GM10266 (cell line): ENCODE data around the gene FHIT.

Source experiments
- DNase-seq: peaks from one replicate; pipeline ENCODE4 v3.0.0; 2012; ENCODE audit errors: extremely low spot score
- TF ChIP-seq, protein P1 (sequence below): IDR thresholded peaks from 2 replicates; pipeline ENCODE4 v1.5.1; 2012; ENCODE audit warnings: mild to moderate bottlenecking, low read depth; ENCODE audit not compliant: control insufficient read depth, insufficient read depth; ENCODE audit errors: missing control alignments

Gene FHIT

DNA sequence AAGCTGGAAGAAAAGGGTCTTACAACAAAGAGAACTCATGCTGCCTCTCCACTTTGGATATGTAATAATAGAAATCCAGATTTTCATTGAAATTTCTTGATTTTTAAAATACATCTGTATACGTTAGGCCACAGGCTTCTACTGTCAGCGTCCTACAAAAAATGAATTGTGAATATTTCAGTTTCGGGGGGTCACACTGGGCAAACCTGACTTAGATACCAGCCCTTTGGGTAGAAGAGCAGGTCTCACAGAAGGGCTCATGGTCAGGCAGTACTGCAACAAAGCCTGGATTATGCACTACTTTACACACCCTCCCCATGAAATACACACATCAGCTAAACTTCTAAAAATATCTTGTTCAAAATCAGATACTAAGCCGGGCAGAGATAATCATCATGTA lies 294.5 kb downstream of the FHIT start:
- DNase-seq = no peak
- TF ChIP-seq, protein P1, sequence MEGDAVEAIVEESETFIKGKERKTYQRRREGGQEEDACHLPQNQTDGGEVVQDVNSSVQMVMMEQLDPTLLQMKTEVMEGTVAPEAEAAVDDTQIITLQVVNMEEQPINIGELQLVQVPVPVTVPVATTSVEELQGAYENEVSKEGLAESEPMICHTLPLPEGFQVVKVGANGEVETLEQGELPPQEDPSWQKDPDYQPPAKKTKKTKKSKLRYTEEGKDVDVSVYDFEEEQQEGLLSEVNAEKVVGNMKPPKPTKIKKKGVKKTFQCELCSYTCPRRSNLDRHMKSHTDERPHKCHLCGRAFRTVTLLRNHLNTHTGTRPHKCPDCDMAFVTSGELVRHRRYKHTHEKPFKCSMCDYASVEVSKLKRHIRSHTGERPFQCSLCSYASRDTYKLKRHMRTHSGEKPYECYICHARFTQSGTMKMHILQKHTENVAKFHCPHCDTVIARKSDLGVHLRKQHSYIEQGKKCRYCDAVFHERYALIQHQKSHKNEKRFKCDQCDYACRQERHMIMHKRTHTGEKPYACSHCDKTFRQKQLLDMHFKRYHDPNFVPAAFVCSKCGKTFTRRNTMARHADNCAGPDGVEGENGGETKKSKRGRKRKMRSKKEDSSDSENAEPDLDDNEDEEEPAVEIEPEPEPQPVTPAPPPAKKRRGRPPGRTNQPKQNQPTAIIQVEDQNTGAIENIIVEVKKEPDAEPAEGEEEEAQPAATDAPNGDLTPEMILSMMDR = no peak

DNA sequence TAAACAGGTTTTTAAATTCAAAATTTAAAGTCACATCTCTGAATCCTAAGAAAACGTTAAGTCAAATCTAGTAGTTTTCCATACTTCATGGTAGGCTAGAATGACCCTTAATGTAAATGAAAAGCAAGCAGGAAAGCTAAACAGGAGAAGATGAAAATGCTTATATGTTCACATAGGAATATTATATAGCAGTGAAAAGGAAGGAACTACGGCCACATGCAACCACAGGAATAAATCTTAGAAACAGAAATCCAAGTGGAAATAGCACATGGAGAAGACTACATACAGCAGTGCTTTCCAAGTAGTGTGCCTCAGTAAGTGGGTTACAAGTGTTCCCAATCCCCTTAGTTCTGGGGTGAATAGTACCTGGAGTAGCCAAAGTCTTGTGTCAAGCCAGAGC lies 296.2 kb downstream of the FHIT start:
- TF ChIP-seq, protein P1 = no peak
- DNase-seq = no peak

DNA sequence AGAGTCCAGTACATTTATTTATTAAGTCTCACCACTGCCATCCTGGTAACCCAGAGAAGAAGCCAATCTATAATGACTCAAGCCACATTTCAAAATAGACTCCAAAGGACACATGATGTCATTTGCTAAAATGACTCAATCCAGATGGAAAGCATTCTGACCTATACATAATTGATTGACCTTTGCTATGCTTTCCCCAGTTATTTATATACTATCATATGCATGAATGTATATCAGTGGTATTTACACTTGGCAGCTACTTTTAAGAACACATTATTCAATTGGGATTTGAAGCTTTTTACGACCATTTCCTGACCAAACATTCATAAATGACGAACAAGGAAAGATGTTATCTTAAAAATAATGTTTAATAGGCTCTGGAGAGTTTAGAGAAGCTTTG lies 297.2 kb downstream of the FHIT start:
- no peak for DNase-seq

DNA sequence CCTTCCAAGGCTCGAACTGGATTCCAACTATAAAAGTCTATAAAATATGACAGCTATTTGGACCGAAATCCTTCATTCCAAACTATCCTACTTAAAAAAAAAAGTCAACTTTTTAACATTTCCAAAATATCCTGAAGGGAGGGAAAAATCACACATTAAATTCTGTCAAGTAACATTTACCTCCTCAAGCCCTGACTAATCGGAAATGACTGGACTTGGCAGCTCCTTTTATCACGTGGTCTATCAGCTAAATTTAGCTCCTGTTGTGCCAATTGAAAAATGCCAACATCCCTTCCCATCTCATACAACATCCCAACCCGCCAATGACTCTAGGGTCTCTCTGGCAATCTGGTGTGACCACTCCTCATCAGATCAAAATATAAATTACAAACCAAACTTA lies 297.9 kb downstream of the FHIT start:
- DNase-seq = no peak
- TF ChIP-seq, protein P1 = no peak

More for the DNA sequence above, 297.2 kb downstream of the FHIT start:
- TF ChIP-seq, protein P1 = no peak

DNA sequence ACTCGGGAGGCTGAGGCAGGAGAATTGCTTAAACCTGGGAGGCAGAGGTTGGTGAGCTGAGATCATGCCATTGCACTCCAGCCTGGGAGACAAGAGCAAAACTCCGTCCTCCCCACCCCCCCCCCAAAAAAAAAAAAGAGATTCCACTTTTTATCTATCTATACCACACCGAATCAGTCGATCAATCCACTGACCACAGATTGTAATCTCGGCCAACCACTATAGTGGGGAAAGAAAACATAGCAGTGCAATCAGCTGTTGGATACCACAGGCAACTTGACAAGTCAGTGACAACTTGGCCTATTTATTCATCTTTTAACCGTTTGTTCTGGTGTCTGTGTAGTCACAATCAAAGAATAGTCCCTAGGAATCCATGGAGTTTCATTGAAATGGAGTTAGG lies 299.2 kb downstream of the FHIT start:
- DNase-seq = no peak

DNA sequence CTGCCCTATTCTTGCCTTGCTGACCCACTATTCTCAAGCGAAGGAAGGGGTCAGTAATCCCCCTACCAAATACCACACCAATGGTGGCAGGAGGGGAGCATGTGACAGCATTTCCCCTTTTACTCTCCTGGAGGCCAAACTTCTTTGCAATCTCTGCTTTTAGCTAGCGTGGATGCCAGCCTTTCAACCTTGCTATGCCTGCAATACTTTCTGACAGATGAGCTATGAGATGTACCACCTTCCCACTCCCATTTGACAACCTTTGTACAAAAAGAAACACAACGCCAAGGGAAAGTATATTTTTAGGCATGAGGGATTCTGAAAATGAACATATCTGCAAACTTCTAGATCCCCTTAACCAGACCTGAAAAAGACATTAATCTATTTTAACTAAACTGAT lies 302.1 kb downstream of the FHIT start:
- TF ChIP-seq, protein P1 = no peak

More for the DNA sequence above, 299.2 kb downstream of the FHIT start:
- TF ChIP-seq, protein P1 = no peak

DNA sequence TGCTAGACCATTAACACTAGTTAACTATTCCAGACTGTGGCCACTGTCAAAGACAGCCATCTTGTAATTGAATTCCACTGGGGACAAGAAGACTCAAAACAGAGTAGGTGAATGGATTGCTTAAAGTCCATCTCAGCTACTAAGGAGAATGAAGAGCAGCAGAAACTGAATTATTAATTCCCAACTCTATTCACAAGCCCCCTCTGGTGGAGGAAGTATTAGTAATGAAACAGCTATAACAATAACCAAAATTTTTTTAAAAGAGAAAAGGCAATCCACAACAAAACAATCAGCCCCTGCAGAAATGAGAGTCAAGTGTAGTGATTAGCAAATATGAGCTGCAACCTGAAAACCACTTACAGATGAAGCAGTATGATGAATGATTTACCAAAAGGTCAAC lies 302.8 kb downstream of the FHIT start:
- TF ChIP-seq, protein P1 = no peak
- DNase-seq = no peak

More for the DNA sequence above, 302.1 kb downstream of the FHIT start:
- DNase-seq = no peak
